Muscle of back (tissue), 11 donors: ENCODE results near the gene IDS. TPM values are rescaled to one million over a fixed set of nuclear protein-coding genes. Genes with fewer than 3 reads are reported as not detected.
"Not testable (repeated sequence)": the region's sequence is repeated elsewhere in the genome, so short reads cannot be mapped to it uniquely, and the experiment has no call there.

Source experiments
- DNase-seq, 3 donors: peaks; one replicate each; pipeline versions ENCODE4 v3.0.0 to v3.0.0-alpha.2; 2013
- polyA plus RNA-seq, 10 donors: library from polyadenylated mRNA; unstranded; fragments of 120-200 nt; gene quantifications; one replicate each; pipeline ENCODE4 v1.2.1, GENCODE V29; 2013; ENCODE audit not compliant: insufficient read length in 10 of 10

Gene IDS
- polyA plus RNA-seq, 10 donors, result 18.7 to 33.3 (median 27.2) TPM

- DNase-seq, result not testable (repeated sequence)
Observed at GRCh38 chrX:149532868-149533267, 27.8 kb upstream of the IDS start.

GRCh38 chrX:149531599-149531998 lies 26.5 kb upstream of the IDS start:
- DNase-seq, result no peak

- DNase-seq, result no peak
Observed at GRCh38 chrX:149528381-149528780, 23.3 kb upstream of the IDS start.

GRCh38 chrX:149527705-149528104 lies 22.6 kb upstream of the IDS start:
- DNase-seq, result no peak

GRCh38 chrX:149526318-149527033 lies 21.4 kb upstream of the IDS start:
- peak in 1 of 3 donors; percentile 38 for DNase-seq

GRCh38 chrX:149525903-149526302 lies 20.8 kb upstream of the IDS start:
- not testable (repeated sequence) for DNase-seq

- DNase-seq, result not testable (repeated sequence)
Observed at GRCh38 chrX:149525389-149525788, 20.3 kb upstream of the IDS start.

- no peak for DNase-seq
Observed at GRCh38 chrX:149522916-149523315, 17.8 kb upstream of the IDS start.

GRCh38 chrX:149521438-149521837 lies 16.3 kb upstream of the IDS start:
- no peak for DNase-seq

- DNase-seq, result not testable (repeated sequence)
Observed at GRCh38 chrX:149520636-149521277, 15.7 kb upstream of the IDS start.

GRCh38 chrX:149518236-149518635 lies 13.1 kb upstream of the IDS start:
- DNase-seq, result no peak

GRCh38 chrX:149517308-149517707 lies 12.2 kb upstream of the IDS start:
- DNase-seq, result no peak

GRCh38 chrX:149516604-149517003 lies 11.5 kb upstream of the IDS start:
- no peak for DNase-seq

- no peak for DNase-seq
Observed at GRCh38 chrX:149515954-149516602, 11.0 kb upstream of the IDS start.

- DNase-seq, result no peak
Observed at GRCh38 chrX:149513825-149514428, 8.8 kb upstream of the IDS start.

GRCh38 chrX:149512225-149512885 lies 7.2 kb upstream of the IDS start:
- peak in 1 of 3 donors; percentile 40 for DNase-seq

GRCh38 chrX:149511081-149511480 lies 6.0 kb upstream of the IDS start:
- DNase-seq, result no peak

GRCh38 chrX:149510386-149510785 lies 5.3 kb upstream of the IDS start:
- no peak for DNase-seq

GRCh38 chrX:149508467-149508866 lies 3.4 kb upstream of the IDS start:
- no peak for DNase-seq

GRCh38 chrX:149506349-149506748 lies 1.2 kb upstream of the IDS start:
- DNase-seq, result no peak

GRCh38 chrX:149505671-149506070 lies 565 bp upstream of the IDS start:
- DNase-seq, result no peak
